OCI-LY7 (cell line): ENCODE data around the gene CEP72.

ENCODE experiments used
- CTCF ChIP-seq: fragments of 200-600 bp; sonication (generic); conservative IDR thresholded peaks from 2 replicates; pipeline ENCODE4 v1.5.1; 2014; ENCODE audit warnings: mild to moderate bottlenecking, antibody characterized with exemption, low read length, moderate library complexity, mixed read lengths
- EZH2phosphoT487 ChIP-seq: fragments of 200-600 bp; sonication (generic); IDR thresholded peaks from 2 replicates; pipeline ENCODE4 v1.6.1; 2018; ENCODE audit warnings: low read depth, borderline replicate concordance, mild to moderate bottlenecking, mixed run types, antibody characterized with exemption, low read length, moderate library complexity, mixed read lengths

GRCh38 chr5:642481-642880, 30.3 kb downstream of the CEP72 start:
- no peak for TF ChIP-seq CTCF
- TF ChIP-seq EZH2phosphoT487 = no peak
